SK-N-SH (cell line): ENCODE measurements around the gene SERPINE2. TPM values are rescaled to one million over a fixed set of nuclear protein-coding genes. Genes with fewer than 3 reads are reported as not detected.

Experiments
- CTCF ChIA-PET: fragments of 300-600, 350-600 bp; formaldehyde crosslinking; extraction: SDS; loops from one replicate; lab custom pipeline; 2021; lab: Yijun Ruan, JAX
- POLR2A ChIA-PET: fragments of 350-600 bp; sonication (Branson Sonifier 250); formaldehyde crosslinking; extraction: SDS; loops from one replicate; lab custom pipeline; 2020; ENCODE audit warnings: antibody characterized with exemption, inconsistent platforms; lab: Yijun Ruan, JAX
- DNase-seq: peaks from one replicate; pipeline ENCODE4 v3.0.0; 2012
- H2AFZ ChIP-seq: fragments of 200-600 bp; sonication (generic); 2 replicates; pipeline ENCODE4 v1.8.1; 2016; ENCODE audit warnings: antibody characterized with exemption, mild to moderate bottlenecking, low read depth
- H3F3A ChIP-seq: fragments of 200-600 bp; sonication (generic); replicated peaks from 2 replicates; pipeline ENCODE3; 2016; ENCODE audit warnings: antibody characterized with exemption, mild to moderate bottlenecking; ENCODE audit not compliant: insufficient read depth
- H3K27ac ChIP-seq, 2 experiments: fragments of 200-500 bp in 1 of 2; fragments of 200-600 bp in 1 of 2; sonication (Bioruptor generic) in 1 of 2; sonication (generic), shearing (Covaris generic) in 1 of 2; 2 replicates each; pipeline versions ENCODE4 v1.5.1 to v1.6.1; 2014 to 2016; ENCODE audit warnings: low read depth in 2 of 2, inconsistent platforms in 1 of 2, low read length in 1 of 2, mild to moderate bottlenecking in 1 of 2, mixed read lengths in 1 of 2
- H3K27me3 ChIP-seq: fragments of 200-600 bp; sonication (generic), shearing (Covaris generic); 2 replicates; pipeline ENCODE4 v1.6.1; 2016; ENCODE audit warnings: mixed run types; ENCODE audit not compliant: insufficient read depth
- H3K36me3 ChIP-seq, 2 experiments: fragments of 200-500 bp in 1 of 2; fragments of 200-600 bp in 1 of 2; sonication (Bioruptor generic) in 1 of 2; sonication (generic) in 1 of 2; replicated peaks in 1 of 2; 2 replicates each; pipeline versions ENCODE3 to v1.5.1; 2014 to 2016; ENCODE audit warnings: low read length in 1 of 2, mild to moderate bottlenecking in 1 of 2; ENCODE audit not compliant: insufficient read depth in 2 of 2, control insufficient read depth in 1 of 2
- H3K4me1 ChIP-seq, 2 experiments: fragments of 200-500 bp in 1 of 2; fragments of 200-600 bp in 1 of 2; sonication (Bioruptor generic) in 1 of 2; sonication (generic), shearing (Covaris generic) in 1 of 2; 2 replicates each; pipeline versions ENCODE4 v1.5.1 to v1.6.1; 2014 to 2016; ENCODE audit warnings: low read depth in 1 of 2, low read length in 1 of 2, mixed run types in 1 of 2; ENCODE audit not compliant: insufficient read depth in 2 of 2, control insufficient read depth in 1 of 2
- H3K4me2 ChIP-seq: fragments of 200-600 bp; sonication (generic), shearing (Covaris generic); 2 replicates; pipeline ENCODE4 v1.6.1; 2017; ENCODE audit warnings: mixed run types
- H3K4me3 ChIP-seq, 2 experiments: fragments of 200-500 bp in 1 of 2; fragments of 200-600 bp in 1 of 2; sonication (Bioruptor generic) in 1 of 2; sonication (generic), shearing (Covaris generic) in 1 of 2; 2 replicates each; pipeline versions ENCODE4 v1.5.1 to v1.8.1; 2014 to 2016; ENCODE audit warnings: low read depth in 2 of 2, inconsistent platforms in 1 of 2, low read length in 1 of 2, mild to moderate bottlenecking in 1 of 2, mixed read lengths in 1 of 2, moderate library complexity in 1 of 2
- H3K79me2 ChIP-seq: fragments of 200-600 bp; sonication (generic); 2 replicates; pipeline ENCODE4 v1.8.1; 2017; ENCODE audit warnings: mild to moderate bottlenecking; ENCODE audit not compliant: insufficient read depth
- H3K9ac ChIP-seq: fragments of 200-600 bp; sonication (generic); 2 replicates; pipeline ENCODE4 v1.6.1; 2017; ENCODE audit warnings: mixed run types
- H3K9me2 ChIP-seq: fragments of 200-600 bp; sonication (generic); 2 replicates; pipeline ENCODE4 v1.6.1; 2017; ENCODE audit warnings: mixed run types
- H3K9me3 ChIP-seq: fragments of 200-600 bp; sonication (generic); 2 replicates; pipeline ENCODE4 v1.6.1; 2017; ENCODE audit warnings: mixed run types, mild to moderate bottlenecking, moderate library complexity
- H4K20me1 ChIP-seq: fragments of 200-600 bp; sonication (generic); 2 replicates; pipeline ENCODE4 v1.6.1; 2017; ENCODE audit warnings: mild to moderate bottlenecking, mixed run types; ENCODE audit not compliant: insufficient read depth
- CTCF ChIP-seq: fragments of 200-600 bp; sonication (generic); IDR thresholded peaks from 2 replicates; pipeline ENCODE4 v1.6.1; 2017; ENCODE audit warnings: antibody characterized with exemption, mild to moderate bottlenecking, moderate library complexity
- ELF1 ChIP-seq: IDR thresholded peaks from 2 replicates; pipeline ENCODE4 v1.4.0; 2012
- EP300 ChIP-seq, 2 experiments: IDR thresholded peaks; 2 replicates each; pipeline versions ENCODE4 v1.4.0 to v1.6.1; 2012; ENCODE audit warnings: borderline replicate concordance in 1 of 2, low read depth in 1 of 2, low read length in 1 of 2
- FOSL2 ChIP-seq: IDR thresholded peaks from 2 replicates; pipeline ENCODE4 v1.4.0; 2012; ENCODE audit warnings: low read depth, mild to moderate bottlenecking, moderate library complexity, borderline replicate concordance
- JUND ChIP-seq: IDR thresholded peaks from 2 replicates; pipeline ENCODE4 v1.4.0; 2012
- MAX ChIP-seq: IDR thresholded peaks from 2 replicates; pipeline ENCODE4 v1.4.0; 2012; ENCODE audit warnings: low read depth
- MEF2A ChIP-seq: IDR thresholded peaks from 2 replicates; pipeline ENCODE4 v1.4.0; 2012; ENCODE audit warnings: low read depth, borderline replicate concordance
- NFIC ChIP-seq: IDR thresholded peaks from 2 replicates; pipeline ENCODE4 v1.4.0; 2012; ENCODE audit warnings: borderline replicate concordance
- NRF1 ChIP-seq: IDR thresholded peaks from 2 replicates; pipeline ENCODE4 v1.6.1; 2012; ENCODE audit warnings: low read depth, mild to moderate bottlenecking, low read length
- PBX3 ChIP-seq: IDR thresholded peaks from 2 replicates; pipeline ENCODE4; 2012
- POLR2AphosphoS5 ChIP-seq: IDR thresholded peaks from 2 replicates; pipeline ENCODE4 v1.6.1; 2012; ENCODE audit warnings: low read depth, low read length
- RCOR1 ChIP-seq: fragments of 150-350 bp; IDR thresholded peaks from 2 replicates; pipeline ENCODE4 v1.6.1; 2017; ENCODE audit warnings: antibody characterized with exemption, low read length
- REST ChIP-seq: IDR thresholded peaks from 2 replicates; pipeline ENCODE4 v1.6.1; 2012; ENCODE audit warnings: mild to moderate bottlenecking, low read depth, low read length, moderate library complexity
- SIN3A ChIP-seq: IDR thresholded peaks from 2 replicates; pipeline ENCODE4 v1.6.1; 2012; ENCODE audit warnings: low read depth, mild to moderate bottlenecking, low read length, moderate library complexity, borderline replicate concordance
- SMC3 ChIP-seq: IDR thresholded peaks from 2 replicates; pipeline ENCODE4 v1.6.1; 2012; ENCODE audit warnings: low read depth, low read length, improper control_type of control experiment
- TAF1 ChIP-seq: IDR thresholded peaks from 2 replicates; pipeline ENCODE4 v1.6.1; 2012; ENCODE audit warnings: low read depth, mild to moderate bottlenecking, low read length, moderate library complexity, borderline replicate concordance
- TCF12 ChIP-seq: IDR thresholded peaks from 2 replicates; pipeline ENCODE4 v1.4.0; 2012
- TEAD4 ChIP-seq: IDR thresholded peaks from 2 replicates; pipeline ENCODE4 v1.4.0; 2012; ENCODE audit warnings: mild to moderate bottlenecking, borderline replicate concordance; ENCODE audit not compliant: insufficient read depth
- USF1 ChIP-seq: IDR thresholded peaks from 2 replicates; pipeline ENCODE4 v1.4.0; 2012; ENCODE audit warnings: low read depth, borderline replicate concordance
- WGBS: methylation state at CpG from one replicate; pipeline ENCODE4 v1.1.6; 2017; ENCODE audit warnings: low lambda C conversion rate; 5-methylcytosine and 5-hydroxymethylcytosine counted together
- polyA plus RNA-seq, 3 experiments: library from polyadenylated mRNA; depleted of rRNA; stranded (reverse); fragments of >200 nt; gene quantifications; 2 replicates each; pipeline ENCODE4 v1.2.3, GENCODE V29; 2012

SERPINE2 gene
- polyA plus RNA-seq, 1 of the 3 experiments (the other 2 are of a cell fraction): 249 TPM

- H3F3A ChIP-seq: no peaks in the 10 kb centered on the region
- peaks cover 0 to 7% of the 10 kb centered on the region in 2 experiments; a peak in 2 of 4 replicates for H3K4me1 ChIP-seq
- no peaks in the 10 kb centered on the region for H3K27me3 ChIP-seq
- 93% methylated on average over 10 of the region's 11 CpGs for WGBS
- H2AFZ ChIP-seq: no peak overlapping the region
- H3K4me3 ChIP-seq: no peak overlapping the region
- CTCF ChIA-PET: interaction anchor here (2.3 to 3.8 kb wide), 2 partner anchors 30 to 284 kb away, joined by 12 to 18 read pairs; no protein-coding TSS in a partner anchor
- H3K79me2 ChIP-seq: peaks cover 5% of the 10 kb centered on the region; the same call in 1 of the 2 replicates
- TF ChIP-seq TEAD4: no peak
- TF ChIP-seq SIN3A: no peak
- no peak for TF ChIP-seq MAX
- TF ChIP-seq RCOR1: no peak
- TF ChIP-seq SMC3: no peak
- TF ChIP-seq CTCF: no peak
- TF ChIP-seq REST: no peak
- TF ChIP-seq JUND: no peak
- no peak for TF ChIP-seq NRF1
- TF ChIP-seq NFIC: no peak
- DNase-seq: no peak
- no peaks in the 10 kb centered on the region for H3K9me3 ChIP-seq
- H3K4me2 ChIP-seq: no peak overlapping the region
- H3K27ac ChIP-seq: no peak overlapping the region
- POLR2A ChIA-PET: no interaction called here
- H4K20me1 ChIP-seq: no peaks in the 10 kb centered on the region
- H3K9me2 ChIP-seq: no peaks in the 10 kb centered on the region
- no peak overlapping the region for H3K9ac ChIP-seq
- H3K36me3 ChIP-seq: peaks cover 13 to 19% of the 10 kb centered on the region in 2 experiments
These were observed 39.2 kb downstream of the SERPINE2 start for GRCh38 chr2:223999862-224000261.

GRCh38 chr2:223998948-223999347, 40.1 kb downstream of the SERPINE2 start:
- Histone ChIP-seq H3K36me3 (peaks cover 13 to 21% of the 10 kb centered on the region in 2 experiments), H3K27me3 (no peaks in the 10 kb centered on the region), H3K79me2 (peaks cover 5% of the 10 kb centered on the region; the same call in 1 of the 2 replicates), H2AFZ (no peak overlapping the region), H3K4me3 (no peak overlapping the region), H3K9me3 (no peaks in the 10 kb centered on the region), H3K9ac (no peak overlapping the region), H3K9me2 (no peaks in the 10 kb centered on the region), H3K4me2 (no peak overlapping the region), H3F3A (no peaks in the 10 kb centered on the region), H4K20me1 (no peaks in the 10 kb centered on the region), H3K27ac (no peak overlapping the region), H3K4me1 (peaks cover 0 to 5% of the 10 kb centered on the region in 2 experiments; a peak in 2 of 4 replicates)
- POLR2A ChIA-PET: no interaction called here
- 89% methylated on average over 2 of the region's 2 CpGs for WGBS
- CTCF ChIA-PET: interaction anchor here (0.6 to 3.8 kb wide), 4 partner anchors 9 to 285 kb away, joined by 4 to 18 read pairs (median 6); no protein-coding TSS in a partner anchor
- no peak for DNase-seq
- TF ChIP-seq CTCF (no peak), USF1 (no peak), TCF12 (no peak), JUND (no peak), EP300 (IDR thresholded peaks at IDR 0.05; ENCODE audit: borderline replicate concordance in 1 of 2, low read depth in 1 of 2, low read length in 1 of 2) (no peak), FOSL2 (no peak), MEF2A (no peak), NRF1 (no peak), ELF1 (no peak), POLR2AphosphoS5 (no peak), TAF1 (no peak), PBX3 (no peak)
